K562 (cell line): ENCODE data around the gene CLIC1. TPM values are rescaled to one million over a fixed set of nuclear protein-coding genes. Genes with fewer than 3 reads are reported as not detected.
A peak's percentile ranks its signal among the peaks of the same experiment; 100 is the strongest.

Source experiments
- ATAC-seq: fragments of 200-7000 bp; cut with Tn5 transposase; 3 replicates; pipeline ENCODE4 v1.9.1; 2020; ENCODE audit warnings: moderate library complexity
- BruUV-seq: library from RNA; stranded (reverse); fragments of 400-500 nt; replicated peaks from 2 replicates; lab custom pipeline; 2021; lab: Mats Ljungman, UMichigan
- CTCF ChIA-PET: fragments of 300-600 bp; formaldehyde crosslinking; extraction: SDS; loops from one replicate; lab custom pipeline; 2021; ENCODE audit warnings: low intra/inter-chr PET ratio; lab: Yijun Ruan, JAX
- POLR2A ChIA-PET: fragments of 300-600, 350-650 bp; sonication (Branson Sonifier 250); formaldehyde crosslinking; extraction: SDS; loops from one replicate; lab custom pipeline; 2021; ENCODE audit warnings: antibody characterized with exemption, inconsistent platforms; lab: Yijun Ruan, JAX
- DNase-seq, 4 experiments: peaks; one replicate each; pipeline versions ENCODE4 v3.0.0 to v3.0.0-alpha.2; 2011 to 2018; ENCODE audit warnings: low spot score in 3 of 4, mixed read lengths in 3 of 4; ENCODE audit errors: extremely low read depth in 1 of 4
- FAIRE-seq: peaks from 2 replicates; lab custom pipeline; 2011; peaks lifted over from hg19 to GRCh38; lab: Jason Lieb, UNC
- H2AFZ ChIP-seq: 2 replicates; pipeline ENCODE4 v1.6.0; 2011; ENCODE audit warnings: low read depth, low read length, control low read depth, inconsistent platforms
- H3K27ac ChIP-seq: fragments of 200-600 bp; 3 replicates; pipeline ENCODE4 v1.8.0; 2011; ENCODE audit warnings: low read depth, mild to moderate bottlenecking, control low read depth, inconsistent platforms, low read length, moderate library complexity, mixed read lengths; ENCODE audit errors: extremely low read depth
- H3K27me3 ChIP-seq, 2 experiments: fragments of 300-600 bp in 1 of 2; 2 replicates in 1 of 2; 3 replicates in 1 of 2; pipeline versions ENCODE4 v1.6.0 to v1.8.0; 2011; ENCODE audit warnings: inconsistent platforms in 2 of 2, low read length in 2 of 2, mild to moderate bottlenecking in 1 of 2, mixed read lengths in 1 of 2, moderate library complexity in 1 of 2; ENCODE audit not compliant: control insufficient read depth in 2 of 2, insufficient read depth in 2 of 2
- H3K36me3 ChIP-seq: fragments of 300-600 bp; 3 replicates; pipeline ENCODE4 v1.8.0; 2011; ENCODE audit warnings: mild to moderate bottlenecking, low read length, inconsistent platforms; ENCODE audit not compliant: control insufficient read depth, insufficient read depth
- H3K4me1 ChIP-seq, 2 experiments: fragments of 200-600 bp in 1 of 2; replicated peaks in 1 of 2; 2 replicates in 1 of 2; 3 replicates in 1 of 2; pipeline versions ENCODE4 v1.5.1 to v1.8.0; 2011; ENCODE audit warnings: inconsistent platforms in 2 of 2, low read length in 2 of 2, mild to moderate bottlenecking in 1 of 2, mixed read lengths in 1 of 2, moderate library complexity in 1 of 2; ENCODE audit not compliant: control insufficient read depth in 2 of 2, insufficient read depth in 2 of 2
- H3K4me2 ChIP-seq: 2 replicates; pipeline ENCODE4 v1.6.1; 2011; ENCODE audit warnings: low read length, control low read depth, inconsistent platforms, mixed read lengths; ENCODE audit not compliant: insufficient read depth
- H3K4me3 ChIP-seq: fragments of 200-600 bp; sonication (generic), shearing (Covaris generic); 2 replicates; pipeline ENCODE4 v1.5.1; 2016; ENCODE audit warnings: control low read depth, inconsistent platforms
- H3K79me2 ChIP-seq: fragments of 200-600 bp; 3 replicates; pipeline ENCODE4 v1.8.0; 2011; ENCODE audit warnings: low read length, inconsistent platforms; ENCODE audit not compliant: control insufficient read depth, insufficient read depth
- H3K9ac ChIP-seq, 2 experiments: 2 replicates each; pipeline versions ENCODE4 v1.6.0 to v1.6.1; 2011; ENCODE audit warnings: low read depth in 2 of 2, low read length in 2 of 2, control low read depth in 1 of 2, inconsistent platforms in 1 of 2, mild to moderate bottlenecking in 1 of 2, mixed read lengths in 1 of 2; ENCODE audit not compliant: insufficient read depth in 1 of 2
- H3K9me1 ChIP-seq: one replicate; pipeline ENCODE4 v1.6.0; 2011; ENCODE audit warnings: inconsistent platforms, mild to moderate bottlenecking, low read length, moderate library complexity; ENCODE audit not compliant: control insufficient read depth, insufficient read depth
- H3K9me3 ChIP-seq: replicated peaks from 2 replicates; pipeline ENCODE4 v1.5.1; 2011; ENCODE audit warnings: low read depth, low read length, inconsistent platforms; ENCODE audit not compliant: control insufficient read depth, insufficient read depth
- H4K20me1 ChIP-seq: replicated peaks from 2 replicates; pipeline ENCODE4 v1.6.1; 2011; ENCODE audit warnings: low read length, inconsistent platforms, mixed read lengths; ENCODE audit not compliant: control insufficient read depth, insufficient read depth
- ARID2 ChIP-seq: fragments of 450-650 bp; IDR thresholded peaks from 2 replicates; pipeline ENCODE4 v1.6.1; 2017; ENCODE audit warnings: antibody characterized with exemption, mild to moderate bottlenecking
- CEBPG ChIP-seq, 3 experiments: fragments of 200-800 bp in 1 of 3; sonication (Bioruptor generic) in 1 of 3; sonication (generic) in 1 of 3; formaldehyde crosslinking in 1 of 3; IDR thresholded peaks in 2 of 3; conservative IDR thresholded peaks in 1 of 3; 2 replicates each; pipeline versions ENCODE4 v1.6.1 to v1.8.0; 2016 to 2022; ENCODE audit warnings: missing compliant biosample characterization in 2 of 3, missing genetic modification characterization in 2 of 3, mild to moderate bottlenecking in 1 of 3, missing genetic modification reagents in 1 of 3
- ESRRB ChIP-seq: fragments of 250-450 bp; sonication (Bioruptor Pico); IDR thresholded peaks from 2 replicates; pipeline ENCODE4 v1.5.0; 2020; ENCODE audit warnings: mild to moderate bottlenecking, moderate library complexity, borderline replicate concordance
- EZH2 ChIP-seq: IDR thresholded peaks from 2 replicates; pipeline ENCODE4 v1.6.1; 2012; ENCODE audit warnings: low read depth, mild to moderate bottlenecking, inconsistent platforms, low read length, borderline replicate concordance
- FOXA3 ChIP-seq, 2 experiments: fragments of 450-650 bp in 1 of 2; sonication (generic) in 1 of 2; formaldehyde crosslinking; IDR thresholded peaks in 1 of 2; conservative IDR thresholded peaks in 1 of 2; 2 replicates each; pipeline versions ENCODE4 v1.4.0 to v1.8.0; 2020 to 2022; ENCODE audit warnings: mild to moderate bottlenecking in 2 of 2, missing genetic modification reagents in 1 of 2
- FOXP1 ChIP-seq: sonication (generic); formaldehyde crosslinking; IDR thresholded peaks from 2 replicates; pipeline ENCODE4 v1.8.0; 2022; ENCODE audit warnings: mild to moderate bottlenecking, missing genetic modification reagents
- GABPA ChIP-seq: fragments of 200-800 bp; sonication (Bioruptor generic); conservative IDR thresholded peaks from 2 replicates; pipeline ENCODE4 v1.6.1; 2016; ENCODE audit warnings: low read depth, missing genetic modification characterization, missing compliant biosample characterization
- GTF2A2 ChIP-seq: IDR thresholded peaks from 2 replicates; pipeline ENCODE4 v1.6.1; 2016; ENCODE audit warnings: mild to moderate bottlenecking, missing genetic modification characterization, missing compliant biosample characterization
- HDAC2 ChIP-seq: fragments of 450-650 bp; IDR thresholded peaks from 2 replicates; pipeline ENCODE4 v1.6.1; 2016; ENCODE audit warnings: mild to moderate bottlenecking
- LARP7 ChIP-seq: fragments of 450-650 bp; IDR thresholded peaks from 2 replicates; pipeline ENCODE4 v1.6.1; 2016
- NR2C1 ChIP-seq, 2 experiments: fragments of 450-650 bp; IDR thresholded peaks; 2 replicates each; pipeline ENCODE4 v1.6.1; 2017; ENCODE audit warnings: mild to moderate bottlenecking in 2 of 2, antibody characterized with exemption in 1 of 2, inconsistent platforms in 1 of 2, missing compliant biosample characterization in 1 of 2, missing genetic modification characterization in 1 of 2
- POLR2A ChIP-seq: fragments of 450-650 bp; conservative IDR thresholded peaks from 2 replicates; pipeline ENCODE4 v1.6.1; 2016
- POLR2B ChIP-seq: fragments of 450-650 bp; IDR thresholded peaks from 2 replicates; pipeline ENCODE4 v1.6.1; 2018; ENCODE audit warnings: low read depth; ENCODE audit not compliant: partially characterized antibody
- POLR2G ChIP-seq: fragments of 200-400 bp; formaldehyde crosslinking; IDR thresholded peaks from 2 replicates; pipeline ENCODE4 v1.6.1; 2017; ENCODE audit warnings: low read depth, mild to moderate bottlenecking, antibody characterized with exemption, low read length, moderate library complexity
- POLR3A ChIP-seq: IDR thresholded peaks from 2 replicates; pipeline ENCODE4 v1.6.1; 2011; ENCODE audit warnings: borderline replicate concordance, mild to moderate bottlenecking, moderate library complexity; ENCODE audit not compliant: insufficient read length, insufficient read depth; ENCODE audit errors: extremely low read depth
- POLR3G ChIP-seq: IDR thresholded peaks from 2 replicates; pipeline ENCODE4 v1.6.1; 2011; ENCODE audit not compliant: insufficient read length, insufficient replicate concordance; ENCODE audit errors: extremely low read depth
- POU5F1 ChIP-seq: fragments of 150-350 bp; IDR thresholded peaks from 2 replicates; pipeline ENCODE4 v1.6.1; 2014; ENCODE audit warnings: borderline replicate concordance, low read length, low read depth, mild to moderate bottlenecking; ENCODE audit not compliant: partially characterized antibody
- PYGO2 ChIP-seq: fragments of 450-650 bp; IDR thresholded peaks from 2 replicates; pipeline ENCODE4 v1.6.1; 2016; ENCODE audit warnings: mild to moderate bottlenecking, missing genetic modification characterization, moderate library complexity, missing compliant biosample characterization
- SMAD1 ChIP-seq: fragments of 150-350 bp; IDR thresholded peaks from 2 replicates; pipeline ENCODE4 v1.6.1; 2014; ENCODE audit warnings: low read length, low read depth; ENCODE audit not compliant: partially characterized antibody
- SUPT5H ChIP-seq: fragments of 450-650 bp; IDR thresholded peaks from 2 replicates; pipeline ENCODE4 v1.6.1; 2016
- TEAD4 ChIP-seq, 2 experiments: sonication (generic) in 1 of 2; formaldehyde crosslinking in 1 of 2; IDR thresholded peaks; 2 replicates each; pipeline versions ENCODE4 v1.6.1 to v1.8.0; 2012 to 2022; ENCODE audit warnings: borderline replicate concordance in 1 of 2, inconsistent platforms in 1 of 2, low read length in 1 of 2, mild to moderate bottlenecking in 1 of 2, missing genetic modification reagents in 1 of 2
- ZNF143 ChIP-seq: sonication (generic); formaldehyde crosslinking; IDR thresholded peaks from 2 replicates; pipeline ENCODE4 v1.9.0; 2022; ENCODE audit warnings: mild to moderate bottlenecking, missing genetic modification reagents
- WGBS: fragments of 100-300 bp; shearing (Covaris generic); methylation state at CpG from one replicate; pipeline ENCODE4 v1.1.6; 2016; ENCODE audit warnings: low coverage, mixed read lengths; ENCODE audit not compliant: insufficient coverage; ENCODE audit errors: missing lambda C conversion rate; 5-methylcytosine and 5-hydroxymethylcytosine counted together
- in situ Hi-C: fragments of 300-500 bp; cut with MboI; formaldehyde crosslinking; loops from 4 replicates; pipeline ENCODE4 v1.15.0; 2018; ENCODE audit warnings: inconsistent platforms, mixed read lengths
- intact Hi-C: fragments of 100-400 bp; cut with micrococcal nuclease; formaldehyde crosslinking; loops from 2 replicates; pipeline ENCODE4 v1.14.2; 2022
- polyA plus RNA-seq, 8 experiments: library from polyadenylated mRNA; depleted of rRNA in 4 of 8; stranded (reverse) in 5 of 8; unstranded in 3 of 8; fragments of >200 nt; fragmentation: Nextera tagmentation in 2 of 8; fragmentation: Illumina TruSeq in 1 of 8; extraction: Ambion mirVana in 2 of 8; extraction: Trizol in 1 of 8; gene quantifications; 2 replicates each; pipeline versions ENCODE4 v1.2.1 to v1.2.3, GENCODE V29; 2011 to 2014; ENCODE audit warnings: inconsistent platforms in 1 of 8, missing spikeins in 1 of 8
- total RNA-seq, 7 experiments: library from RNA; depleted of rRNA in 6 of 7; stranded (reverse); fragments of >200 nt in 6 of 7; fragmentation: Illumina TruSeq in 2 of 7; extraction: Trizol in 2 of 7; gene quantifications; 2 replicates each; pipeline versions ENCODE4 v1.2.1 to v1.2.3, GENCODE V29; 2011 to 2021; ENCODE audit warnings: low replicate concordance in 1 of 7

The CLIC1 gene
- total and polyA plus RNA-seq, 9 of the 15 experiments (the other 6 are each of a cell fraction or from before 2014, with no cell fraction given): 1,267 to 2,419 (median 1,808) TPM

DNA sequence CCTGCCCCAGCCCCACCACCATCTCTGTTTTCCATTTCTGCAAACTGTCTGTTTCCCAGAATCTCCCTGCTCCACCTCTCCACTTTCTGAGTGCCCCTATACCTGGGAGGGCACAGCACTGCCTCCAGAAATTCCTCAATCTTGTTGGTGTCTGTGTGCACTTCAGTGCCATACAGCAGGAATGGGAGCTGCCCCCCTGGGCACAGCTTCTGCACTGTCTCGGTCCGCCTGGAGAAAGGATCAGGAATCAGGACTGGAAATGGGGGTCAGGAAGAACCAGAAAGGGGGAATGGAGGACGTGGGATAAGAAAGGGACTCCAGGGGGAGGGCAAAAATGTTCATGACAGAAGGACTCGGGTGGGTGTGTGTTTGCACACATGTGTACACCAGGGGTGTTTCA, 2.6 kb downstream of the CLIC1 start:
- in situ Hi-C loops (no loop called here), intact Hi-C loops (loop anchor here (2.0 to 10.0 kb wide), 3 partner anchors 43 to 241 kb away; partner anchors contain the start of genes DXO and VARS1)
- H4K20me1 ChIP-seq: peaks cover 24% of the 10 kb centered on the region
- H3K4me2 ChIP-seq: peak overlapping the region; percentile 100
- H3K9me1 ChIP-seq: no peaks in the 10 kb centered on the region
- no peaks in the 10 kb centered on the region for H3K9me3 ChIP-seq
- no peak for ATAC-seq
- H3K27me3 ChIP-seq: no peaks in the 10 kb centered on the region
- peaks cover 43 to 59% of the 10 kb centered on the region in 2 experiments for H3K4me1 ChIP-seq
- POLR2A ChIA-PET: interaction anchor here (1.1 to 13.1 kb wide), 6 partner anchors 8 to 100 kb away, joined by 3 to 236 read pairs (median 6); partner anchors contain the start of genes C6orf47, CSNK2B, DDAH2 and GPANK1
- no peak for DNase-seq
- 69% methylated on average over 4 of the region's 4 CpGs for WGBS
- CTCF ChIA-PET: no interaction called here
- no peak overlapping the region for H2AFZ ChIP-seq
- H3K79me2 ChIP-seq: peaks cover 76% of the 10 kb centered on the region
- peak overlapping the region; percentile 95 for H3K27ac ChIP-seq
- BruUV-seq: no TSS peak
- FAIRE-seq: no peak
- peak overlapping the region; percentile 99 for H3K9ac ChIP-seq
- H3K4me3 ChIP-seq: peak overlapping the region; percentile 77; the same call in 1 of the 2 replicates
- H3K36me3 ChIP-seq: peaks cover 56% of the 10 kb centered on the region
- TF ChIP-seq POLR2A (peak; percentile 4), ARID2 (peak; percentile 30; the same call in 1 of the 2 replicates), EZH2 (no peak), PYGO2 (peak; percentile 24; the same call in 1 of the 2 replicates), CEBPG (CRISPR knock-in tag; IDR thresholded peaks at IDR 0.05) (0 out of 2 replicates have a peak, but pooled peaks have one; percentile 28), CEBPG (tag; conservative IDR thresholded peaks at IDR 0.05 in 1 of 2, IDR thresholded peaks at IDR 0.05 in 1 of 2) (no peak), POU5F1 (no peak), GTF2A2 (0 out of 2 replicates have a peak, but pooled peaks have one; percentile 8), LARP7 (0 out of 2 replicates have a peak, but pooled peaks have one; percentile 31), HDAC2 (no peak), SMAD1 (peak; percentile 15), GABPA (tag) (no peak), NR2C1 (IDR thresholded peaks at IDR 0.05) (no peak), NR2C1 (tag; IDR thresholded peaks at IDR 0.05) (no peak), FOXA3 (CRISPR knock-in tag; conservative IDR thresholded peaks at IDR 0.05 in 1 of 2, IDR thresholded peaks at IDR 0.05 in 1 of 2) (peak in 1 of 2 experiments; percentile 31; a peak in 1 of 4 replicates), TEAD4 (IDR thresholded peaks at IDR 0.05; ENCODE audit: low read length) (no peak; the same call in 1 of the 2 replicates), TEAD4 (CRISPR knock-in tag; IDR thresholded peaks at IDR 0.05; ENCODE audit: borderline replicate concordance) (0 out of 2 replicates have a peak, but pooled peaks have one; percentile 22), ZNF143 (CRISPR knock-in tag) (peak; percentile 56; the same call in 1 of the 2 replicates), ESRRB (0 out of 2 replicates have a peak, but pooled peaks have one; percentile 43), POLR3G (no peak), POLR2B (peak; percentile 9), POLR3A (no peak), POLR2G (peak; percentile 34; the same call in 1 of the 2 replicates), FOXP1 (CRISPR knock-in tag) (0 out of 2 replicates have a peak, but pooled peaks have one; percentile 63), SUPT5H (peak; percentile 43)
